ENCODE data around the gene ANAPC10. TPM values are rescaled to one million over a fixed set of nuclear protein-coding genes. Genes with fewer than 3 reads are reported as not detected.

Gene ANAPC10
- total RNA-seq, 2 donors from 2014 or later: 22.2 to 22.7 TPM

DNA sequence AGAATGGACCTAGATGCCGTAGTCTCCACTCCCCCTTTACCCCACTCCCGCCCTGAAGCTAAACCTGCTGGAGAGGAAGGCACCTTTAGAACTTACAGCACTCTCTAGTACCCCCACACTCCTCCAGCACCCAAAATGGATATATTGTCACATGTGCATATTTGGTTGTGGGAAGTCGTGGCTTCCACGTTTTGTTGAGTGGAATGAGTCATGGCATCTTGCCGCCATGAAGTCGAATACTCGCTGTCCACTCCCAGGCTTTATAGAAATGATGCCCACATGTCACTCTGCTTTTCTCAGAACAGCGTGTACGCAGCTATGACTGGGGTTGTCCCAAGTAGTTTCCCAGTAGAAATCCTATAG, 660 bp upstream of the ANAPC10 start:
- H3K27me3 Mint-ChIP-seq: no peaks in the 10 kb centered on the region
- peak overlapping the region; percentile 96 for H3K27ac Mint-ChIP-seq
- ATAC-seq: peak; percentile 42
- H3K9me3 ChIP-seq (ENCODE audit: control insufficient read depth, low read length, poor library complexity, severe bottlenecking): no peaks in the 10 kb centered on the region
- H3K4me1 Mint-ChIP-seq: peaks cover 29% of the 10 kb centered on the region
- peak; percentile 4 to 26 (median 11) for DNase-seq
- peaks cover 9% of the 10 kb centered on the region for H3K36me3 Mint-ChIP-seq (ENCODE audit: low read depth)
- peak overlapping the region; percentile 95 for H3K4me3 Mint-ChIP-seq

DNA sequence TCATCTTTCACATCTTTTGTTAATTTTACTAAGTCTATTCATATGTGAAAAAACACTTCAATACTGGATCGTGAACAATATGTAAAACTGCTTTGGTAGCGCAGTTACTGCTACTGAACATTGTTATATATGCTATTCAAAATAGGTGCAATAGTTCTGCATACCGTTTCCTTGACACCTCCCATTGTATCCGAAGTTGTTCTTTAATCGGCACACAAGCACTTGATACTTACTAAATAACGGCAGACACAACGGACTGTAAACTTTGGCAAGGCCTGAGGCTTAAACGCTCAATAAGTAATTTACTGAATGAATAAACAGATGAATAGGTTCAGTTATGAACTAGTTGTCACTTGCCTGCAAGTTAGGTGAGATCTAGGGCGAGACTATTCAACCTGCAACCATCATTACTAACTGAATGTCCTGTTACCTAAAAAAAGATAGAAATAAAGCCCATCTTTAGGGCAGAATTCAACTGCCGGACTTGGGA, 620 bp downstream of the ANAPC10 start:
- peak overlapping the region; percentile 95 for H3K4me3 Mint-ChIP-seq
- DNase-seq (no peak), ATAC-seq (no peak)
- peak overlapping the region; percentile 96 for H3K27ac Mint-ChIP-seq
- H3K27me3 Mint-ChIP-seq: no peaks in the 10 kb centered on the region
- H3K4me1 Mint-ChIP-seq: peaks cover 32% of the 10 kb centered on the region
- no peaks in the 10 kb centered on the region for H3K9me3 ChIP-seq (ENCODE audit: control insufficient read depth, low read length, poor library complexity, severe bottlenecking)
- H3K36me3 Mint-ChIP-seq (ENCODE audit: low read depth): peaks cover 14% of the 10 kb centered on the region

DNA sequence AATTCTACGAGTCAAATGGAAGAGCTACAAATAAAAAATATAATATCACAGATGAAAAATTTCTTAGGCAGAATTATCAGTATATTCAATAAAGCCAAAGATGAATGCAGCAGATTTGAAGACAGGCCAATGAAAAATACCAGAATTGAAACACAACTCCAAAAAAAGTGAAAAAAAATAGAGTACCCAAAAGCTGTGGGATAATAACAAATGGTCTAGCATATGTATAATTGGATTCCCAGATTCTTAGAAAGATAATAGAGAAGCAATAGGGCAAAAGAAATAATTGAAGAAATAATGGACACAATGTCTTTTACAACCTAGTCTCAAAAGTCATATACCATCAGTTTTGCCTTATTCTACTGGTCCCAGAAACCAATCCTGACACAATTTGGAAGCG, 4.4 kb downstream of the ANAPC10 start:
- H3K4me3 Mint-ChIP-seq: no peak overlapping the region
- H3K27ac Mint-ChIP-seq: no peak overlapping the region
- ATAC-seq (no peak), DNase-seq (no peak)
- H3K4me1 Mint-ChIP-seq: peaks cover 25% of the 10 kb centered on the region
- H3K9me3 ChIP-seq (ENCODE audit: control insufficient read depth, low read length, poor library complexity, severe bottlenecking): no peaks in the 10 kb centered on the region
- H3K27me3 Mint-ChIP-seq: no peaks in the 10 kb centered on the region
- peaks cover 21% of the 10 kb centered on the region for H3K36me3 Mint-ChIP-seq (ENCODE audit: low read depth)

DNA sequence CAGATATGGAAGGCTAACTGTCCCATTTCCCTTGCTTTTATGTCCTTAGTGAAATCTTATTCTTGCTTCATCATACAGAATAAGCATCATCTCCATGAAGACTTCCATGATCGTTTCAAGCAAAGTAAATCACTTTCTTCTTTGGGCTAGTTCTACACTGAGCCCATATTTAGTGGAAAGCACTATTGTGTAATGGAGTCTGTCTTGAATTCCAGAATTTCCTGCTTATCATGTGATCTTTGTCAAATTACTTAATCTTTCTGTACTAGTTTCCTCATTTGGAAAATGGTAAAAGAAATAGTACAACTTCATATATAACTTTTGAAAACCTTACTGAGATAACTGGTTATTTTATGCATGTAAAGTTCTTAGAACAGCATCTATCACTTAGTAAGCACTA, 7.6 kb downstream of the ANAPC10 start:
- DNase-seq (no peak), ATAC-seq (no peak)
- peak overlapping the region; percentile 68 for H3K27ac Mint-ChIP-seq
- H3K27me3 Mint-ChIP-seq: no peaks in the 10 kb centered on the region
- peaks cover 24% of the 10 kb centered on the region for H3K36me3 Mint-ChIP-seq (ENCODE audit: low read depth)
- no peak overlapping the region for H3K4me3 Mint-ChIP-seq
- peaks cover 26% of the 10 kb centered on the region for H3K4me1 Mint-ChIP-seq
- H3K9me3 ChIP-seq (ENCODE audit: control insufficient read depth, low read length, poor library complexity, severe bottlenecking): no peaks in the 10 kb centered on the region

DNA sequence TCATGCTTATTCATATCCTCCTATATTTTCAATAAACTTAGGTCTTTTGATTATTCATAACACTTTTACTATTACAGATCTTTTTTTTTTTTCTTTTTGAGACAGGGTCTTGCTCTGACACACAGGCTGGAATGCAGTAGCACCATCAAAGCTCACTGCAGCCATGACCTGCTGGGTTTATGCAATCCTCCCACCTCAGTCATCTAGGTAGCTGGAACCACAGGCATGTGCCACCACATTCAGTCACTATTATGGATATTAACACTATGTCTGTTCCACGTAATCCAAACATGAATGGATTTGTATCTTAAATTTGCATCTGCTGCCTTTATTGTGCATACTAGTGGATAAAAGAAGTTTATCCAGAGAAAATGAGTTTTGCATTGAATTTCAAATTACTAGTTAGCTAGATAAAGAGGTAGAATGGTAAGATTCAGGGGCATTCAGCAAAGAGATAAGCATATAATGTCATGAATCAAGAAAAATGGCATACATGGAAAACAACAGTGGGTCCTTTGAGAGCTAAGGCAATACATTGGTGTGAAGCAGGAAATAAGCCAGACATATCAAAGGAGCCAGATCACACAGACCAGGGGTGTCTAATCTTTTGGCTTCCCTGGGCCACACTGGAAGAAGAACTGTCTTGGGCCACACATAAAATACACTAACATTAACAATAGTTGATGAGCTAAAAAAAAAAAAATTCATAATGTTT, 13.9 kb downstream of the ANAPC10 start:
- Mint-ChIP-seq H3K27me3 (no peaks in the 10 kb centered on the region), H3K4me1 (peaks cover 25% of the 10 kb centered on the region), H3K36me3 (ENCODE audit: low read depth) (peaks cover 8% of the 10 kb centered on the region), H3K27ac (peak overlapping the region; percentile 24), H3K4me3 (no peak overlapping the region)
- no peaks in the 10 kb centered on the region for H3K9me3 ChIP-seq (ENCODE audit: control insufficient read depth, low read length, poor library complexity, severe bottlenecking)
- ATAC-seq (no peak), DNase-seq (no peak)

DNA sequence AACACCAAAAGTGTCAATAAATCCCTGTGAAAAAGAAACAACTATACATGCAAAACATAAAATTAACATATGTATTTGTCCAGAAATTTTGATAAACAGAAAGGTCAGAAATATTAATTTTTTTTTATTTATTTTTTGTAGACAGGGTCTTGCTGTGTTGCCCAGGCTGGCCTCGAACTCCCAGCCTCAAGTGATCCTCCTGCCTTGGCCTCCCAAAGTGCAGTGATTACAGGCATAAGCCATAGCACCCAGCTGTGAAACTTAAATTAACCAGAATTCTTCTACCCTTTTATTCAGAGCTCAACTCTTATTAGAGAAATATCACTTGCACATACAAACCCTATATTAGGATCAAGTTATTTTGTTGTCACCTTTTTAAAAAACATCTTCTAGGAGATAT, 16.2 kb downstream of the ANAPC10 start:
- peaks cover 5% of the 10 kb centered on the region for H3K36me3 Mint-ChIP-seq (ENCODE audit: low read depth)

DNA sequence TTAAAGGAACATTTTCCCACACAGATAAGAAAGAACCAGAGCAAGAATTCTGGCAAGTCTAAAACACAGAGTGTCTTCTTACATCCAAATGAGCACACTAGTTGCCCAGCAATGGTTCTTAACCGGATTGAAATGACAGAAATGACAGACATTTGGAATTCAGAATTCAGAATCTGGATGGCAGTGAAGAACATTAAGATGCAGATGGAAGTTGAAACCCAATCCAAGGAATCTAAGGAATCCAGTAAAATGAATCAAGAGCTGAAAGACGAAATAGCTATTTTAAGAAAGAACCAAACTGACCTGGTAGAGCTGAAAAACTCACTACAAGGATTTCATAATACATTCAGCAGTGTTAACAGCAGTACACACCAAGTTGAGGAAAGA, 21.5 kb downstream of the ANAPC10 start:
- Mint-ChIP-seq H3K4me3 (peak overlapping the region; percentile 25), H3K27me3 (no peaks in the 10 kb centered on the region), H3K27ac (peak overlapping the region; percentile 27), H3K36me3 (ENCODE audit: low read depth) (peaks cover 4% of the 10 kb centered on the region), H3K4me1 (peaks cover 21% of the 10 kb centered on the region)
- no peak for ATAC-seq
- no peak for DNase-seq
- H3K9me3 ChIP-seq (ENCODE audit: control insufficient read depth, low read length, poor library complexity, severe bottlenecking): no peaks in the 10 kb centered on the region

More for the DNA sequence above, 16.2 kb downstream of the ANAPC10 start:
- Mint-ChIP-seq H3K27me3 (no peaks in the 10 kb centered on the region), H3K27ac (no peak overlapping the region), H3K4me1 (peaks cover 25% of the 10 kb centered on the region), H3K4me3 (no peak overlapping the region)
- H3K9me3 ChIP-seq (ENCODE audit: control insufficient read depth, low read length, poor library complexity, severe bottlenecking): no peaks in the 10 kb centered on the region
- DNase-seq: no peak
- ATAC-seq: no peak

DNA sequence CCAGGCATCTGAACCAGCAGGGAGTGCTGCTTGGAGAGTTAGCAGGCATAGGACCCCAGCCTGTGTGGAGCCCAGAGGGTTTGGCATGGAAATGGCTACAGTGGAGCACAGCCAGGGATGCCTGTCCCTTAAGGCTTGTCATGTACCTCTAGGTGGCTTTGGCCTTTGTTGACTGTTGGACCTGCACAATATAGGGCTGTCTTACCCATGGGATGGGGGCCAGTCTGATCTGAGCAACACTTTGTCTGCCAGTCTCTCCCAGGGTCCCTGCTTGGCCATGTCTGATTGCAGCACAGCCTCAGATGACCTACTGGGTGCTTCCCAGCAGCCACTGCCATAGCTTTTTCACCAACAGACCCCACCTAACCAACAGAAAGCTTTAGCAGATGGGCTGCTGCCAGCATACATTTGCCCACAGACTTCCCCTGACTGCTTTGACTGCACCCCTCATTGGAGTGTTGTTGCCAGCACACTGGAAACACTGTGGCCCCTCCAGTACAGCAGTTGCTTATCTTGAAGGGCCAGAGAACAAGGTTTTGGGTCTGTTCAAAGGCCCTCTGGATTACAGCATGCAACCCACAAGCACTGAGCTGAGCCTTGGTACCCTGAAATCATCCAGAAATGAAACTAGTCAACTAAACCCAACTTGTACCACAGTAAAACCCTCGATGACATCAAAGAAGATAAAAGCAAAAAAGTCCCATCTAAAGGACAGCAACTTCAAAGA, 22.1 kb downstream of the ANAPC10 start:
- no peak for DNase-seq
- no peak for ATAC-seq

DNA sequence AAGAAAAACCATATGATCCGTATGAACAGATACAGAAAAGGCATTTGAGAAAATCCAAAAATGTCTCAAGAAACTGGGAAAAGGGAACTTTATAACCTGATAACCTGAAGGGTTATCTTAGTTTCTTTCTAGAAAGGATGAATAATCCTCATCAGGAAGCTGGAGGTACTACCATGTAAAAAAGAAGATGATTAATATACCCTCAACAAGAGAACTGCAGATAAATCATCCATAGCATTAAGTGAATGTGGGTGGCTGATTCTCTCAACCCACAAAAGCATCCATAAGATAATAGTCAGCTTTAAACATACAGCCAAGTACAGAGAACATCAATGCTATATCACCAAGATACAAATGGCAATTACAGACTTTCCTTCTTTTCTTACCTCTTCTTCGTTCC, 26.4 kb downstream of the ANAPC10 start:
- peaks cover 2% of the 10 kb centered on the region for H3K36me3 Mint-ChIP-seq (ENCODE audit: low read depth)
- H3K9me3 ChIP-seq (ENCODE audit: control insufficient read depth, low read length, poor library complexity, severe bottlenecking): no peaks in the 10 kb centered on the region
- ATAC-seq: no peak
- H3K4me3 Mint-ChIP-seq: no peak overlapping the region
- H3K4me1 Mint-ChIP-seq: peaks cover 19% of the 10 kb centered on the region
- no peaks in the 10 kb centered on the region for H3K27me3 Mint-ChIP-seq
- no peak for DNase-seq
- H3K27ac Mint-ChIP-seq: peak overlapping the region; percentile 82

More for the DNA sequence above, 22.1 kb downstream of the ANAPC10 start:
- Mint-ChIP-seq H3K27me3 (no peaks in the 10 kb centered on the region), H3K27ac (peak overlapping the region; percentile 27), H3K4me3 (no peak overlapping the region), H3K4me1 (peaks cover 21% of the 10 kb centered on the region), H3K36me3 (ENCODE audit: low read depth) (peaks cover 4% of the 10 kb centered on the region)
- no peaks in the 10 kb centered on the region for H3K9me3 ChIP-seq (ENCODE audit: control insufficient read depth, low read length, poor library complexity, severe bottlenecking)

DNA sequence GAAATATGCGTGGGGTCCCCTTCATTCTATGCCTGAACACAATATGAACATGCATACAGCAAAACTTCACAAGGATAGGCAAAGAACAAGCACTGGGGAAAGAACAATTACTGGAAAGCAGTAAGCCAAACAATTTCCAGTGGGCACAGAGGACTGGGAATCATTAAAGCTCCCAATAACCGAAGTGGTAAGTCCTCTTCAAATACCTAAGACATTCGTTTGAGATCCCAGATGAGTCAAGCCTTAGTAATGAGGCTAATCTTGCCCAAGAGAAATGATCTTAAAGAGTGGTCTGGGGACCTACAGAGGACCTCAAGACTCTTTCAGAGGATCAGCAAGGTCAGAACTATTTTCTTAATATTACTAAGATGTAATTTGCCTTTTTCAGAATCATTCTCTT, 28.6 kb downstream of the ANAPC10 start:
- Mint-ChIP-seq H3K4me1 (peaks cover 18% of the 10 kb centered on the region), H3K36me3 (ENCODE audit: low read depth) (no peaks in the 10 kb centered on the region), H3K27ac (no peak overlapping the region), H3K27me3 (no peaks in the 10 kb centered on the region), H3K4me3 (no peak overlapping the region)
- ATAC-seq (no peak), DNase-seq (no peak)
- no peaks in the 10 kb centered on the region for H3K9me3 ChIP-seq (ENCODE audit: control insufficient read depth, low read length, poor library complexity, severe bottlenecking)

DNA sequence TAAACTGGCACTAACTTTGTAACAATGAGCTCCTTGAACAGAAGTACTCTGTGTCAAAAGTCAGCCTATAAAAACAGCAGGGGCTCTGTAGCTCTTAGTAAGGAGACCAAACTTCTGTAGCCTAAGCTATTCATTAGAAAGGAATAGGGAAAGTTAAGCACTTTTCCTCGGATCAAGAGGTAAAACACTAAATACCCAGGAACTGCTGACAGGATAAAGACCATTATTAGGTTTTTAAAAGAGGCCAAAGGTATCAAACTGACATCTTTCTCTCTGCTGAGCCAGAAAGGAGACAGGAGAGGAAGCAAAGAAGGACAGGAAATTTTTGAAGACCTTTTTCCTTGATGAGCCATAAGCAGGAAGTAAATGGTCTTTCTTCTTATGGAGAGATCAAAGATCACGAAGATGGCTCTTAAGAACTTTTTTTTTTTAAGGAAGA, 31.9 kb downstream of the ANAPC10 start:
- DNase-seq (no peak), ATAC-seq (no peak)
- Mint-ChIP-seq H3K4me3 (no peak overlapping the region), H3K4me1 (peaks cover 21% of the 10 kb centered on the region), H3K36me3 (ENCODE audit: low read depth) (peaks cover 3% of the 10 kb centered on the region), H3K27me3 (no peaks in the 10 kb centered on the region), H3K27ac (no peak overlapping the region)
- H3K9me3 ChIP-seq (ENCODE audit: control insufficient read depth, low read length, poor library complexity, severe bottlenecking): no peaks in the 10 kb centered on the region

DNA sequence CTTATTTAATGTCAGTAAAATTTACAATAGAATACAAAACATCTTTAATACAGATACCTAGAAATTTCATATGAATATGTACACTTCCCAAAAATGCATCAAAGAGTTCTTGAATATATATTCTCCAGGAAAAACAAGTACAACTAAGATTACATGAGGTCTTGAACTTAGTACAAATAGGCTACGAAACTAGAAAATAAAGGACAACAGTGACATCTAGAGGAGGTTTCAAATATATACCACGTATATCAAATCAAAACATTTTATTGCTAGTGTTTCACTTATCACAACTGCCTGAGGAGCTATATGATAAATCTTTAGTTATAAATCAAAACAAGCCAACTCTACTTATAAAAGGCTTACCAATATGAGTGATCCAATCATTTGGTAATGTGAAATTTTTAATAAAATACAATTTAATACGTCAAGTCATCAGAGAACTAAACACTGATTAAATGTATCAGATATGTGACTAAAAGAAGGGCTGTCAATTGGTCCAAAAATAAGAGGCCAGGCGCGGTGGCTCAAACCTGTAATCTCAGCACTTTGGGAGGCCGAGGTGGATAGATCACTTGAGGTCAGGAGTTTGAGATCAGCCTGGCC, 36.6 kb downstream of the ANAPC10 start:
- Mint-ChIP-seq H3K4me1 (peaks cover 20% of the 10 kb centered on the region), H3K4me3 (no peak overlapping the region), H3K27me3 (no peaks in the 10 kb centered on the region), H3K36me3 (ENCODE audit: low read depth) (peaks cover 3% of the 10 kb centered on the region), H3K27ac (peak overlapping the region; percentile 67)
- no peaks in the 10 kb centered on the region for H3K9me3 ChIP-seq (ENCODE audit: control insufficient read depth, low read length, poor library complexity, severe bottlenecking)
- DNase-seq (no peak), ATAC-seq (peak; percentile 64)

DNA sequence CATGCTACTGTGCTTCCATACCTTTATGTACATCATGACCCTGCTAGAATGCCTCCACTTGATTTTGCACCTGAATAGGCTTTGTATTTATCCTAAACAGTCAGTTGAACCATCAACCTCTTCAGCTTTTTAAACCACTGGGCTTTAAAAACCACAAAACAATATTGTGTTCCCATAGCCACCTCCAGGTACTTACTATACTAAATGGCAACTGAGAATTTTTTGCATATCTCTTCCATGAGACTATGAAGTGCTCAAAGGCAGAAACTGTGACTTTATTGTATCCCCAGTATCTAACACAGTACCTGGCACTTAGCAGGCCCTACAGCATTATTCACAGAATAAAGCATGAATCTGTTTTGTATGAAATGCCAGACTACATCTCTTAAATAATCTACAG, 39.7 kb downstream of the ANAPC10 start:
- no peak overlapping the region for H3K4me3 Mint-ChIP-seq
- H3K27me3 Mint-ChIP-seq: no peaks in the 10 kb centered on the region
- H3K4me1 Mint-ChIP-seq: peaks cover 16% of the 10 kb centered on the region
- DNase-seq (no peak), ATAC-seq (no peak)
- peaks cover 5% of the 10 kb centered on the region for H3K36me3 Mint-ChIP-seq (ENCODE audit: low read depth)
- H3K27ac Mint-ChIP-seq: no peak overlapping the region
- H3K9me3 ChIP-seq (ENCODE audit: control insufficient read depth, low read length, poor library complexity, severe bottlenecking): no peaks in the 10 kb centered on the region

Data from T-helper 17 cell (primary cell).